Stimulated activated memory B cell treated with anti-CD40 and anti-IgM and Interleukin-4, amounts not matched to agents 10 μg/mL and 1 μg/mL and 100 μg/mL, for 72 hours (primary cell): Measurements from ENCODE around the gene CDC42EP5.
A peak's percentile ranks its signal among the peaks of the same experiment; 100 is the strongest.
"Not testable (repeated sequence)": the region's sequence is repeated elsewhere in the genome, so short reads cannot be mapped to it uniquely, and the experiment has no call there.

Source experiments
- ATAC-seq: fragments of 150-1000 bp; cut with Tn5 transposase; 2 replicates; pipeline ENCODE4 v1.10.0; 2021
- H3K27ac Mint-ChIP-seq: one replicate; pipeline ENCODE4 v1.8.0; 2022; ENCODE audit warnings: mild to moderate bottlenecking, mixed read lengths
- H3K27me3 Mint-ChIP-seq: one replicate; pipeline ENCODE4 v1.8.0; 2022; ENCODE audit warnings: mixed read lengths
- H3K36me3 Mint-ChIP-seq: one replicate; pipeline ENCODE4 v1.8.0; 2022; ENCODE audit warnings: mixed read lengths
- H3K4me1 Mint-ChIP-seq: one replicate; pipeline ENCODE4 v1.8.0; 2022; ENCODE audit warnings: mixed read lengths
- H3K4me3 Mint-ChIP-seq: one replicate; pipeline ENCODE4 v1.8.0; 2022; ENCODE audit warnings: mild to moderate bottlenecking, moderate library complexity, mixed read lengths
- H3K9me3 Mint-ChIP-seq: one replicate; pipeline ENCODE4 v1.8.0; 2022; ENCODE audit warnings: mixed read lengths

Gene CDC42EP5

GRCh38 chr19:54473892-54474372 lies 836 bp upstream of the CDC42EP5 start:
- Mint-ChIP-seq H3K36me3 (no peaks in the 10 kb centered on the region), H3K4me1 (peaks cover 11% of the 10 kb centered on the region), H3K27me3 (peaks cover 84% of the 10 kb centered on the region), H3K27ac (no peak overlapping the region), H3K9me3 (no peaks in the 10 kb centered on the region), H3K4me3 (no peak overlapping the region)
- ATAC-seq = no peak

DNA sequence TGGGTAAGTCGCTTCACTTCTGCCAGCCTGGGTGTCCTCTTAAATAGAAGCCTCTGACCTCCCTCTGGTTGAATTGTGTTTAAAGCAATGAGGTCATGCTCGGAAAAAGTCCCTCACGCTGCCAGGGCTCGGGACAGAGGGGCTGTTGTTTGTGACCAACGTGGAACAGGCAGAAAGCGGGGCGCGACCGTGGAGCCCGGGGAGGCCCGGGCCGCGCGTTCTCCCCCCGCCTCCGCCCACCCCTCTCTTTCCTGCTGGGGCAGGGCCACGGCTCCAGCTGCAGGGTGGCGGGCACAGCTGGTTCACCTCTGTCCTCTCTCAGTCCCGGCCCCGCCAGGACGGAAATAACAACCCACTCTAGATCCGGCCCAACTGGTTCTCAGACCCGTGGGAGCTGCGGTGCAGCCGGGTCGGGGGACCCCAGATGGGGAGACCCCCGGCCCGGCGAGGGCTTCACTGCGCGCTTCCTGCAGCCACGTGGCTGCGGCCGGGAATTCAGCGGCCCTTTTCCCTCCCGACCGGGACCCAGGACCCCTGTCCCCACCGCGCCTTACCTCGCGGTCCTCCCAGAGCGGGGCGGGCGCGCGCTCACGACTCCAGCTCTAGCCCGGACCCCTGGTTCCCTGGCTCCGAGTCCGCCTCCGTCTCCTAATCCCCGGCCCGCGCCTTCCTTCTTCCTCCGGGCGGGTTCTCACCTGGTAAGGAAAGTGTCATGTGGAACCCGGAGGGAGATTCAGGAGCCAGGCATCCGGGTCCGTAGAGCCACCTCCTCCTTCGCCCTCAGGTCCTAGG lies 1.9 kb downstream of the CDC42EP5 start:
- ATAC-seq = peak; percentile 41
- peaks cover 63% of the 10 kb centered on the region for H3K27me3 Mint-ChIP-seq
- H3K4me1 Mint-ChIP-seq = peaks cover 11% of the 10 kb centered on the region
- no peaks in the 10 kb centered on the region for H3K36me3 Mint-ChIP-seq
- peak overlapping the region; percentile 36 for H3K4me3 Mint-ChIP-seq
- no peak overlapping the region for H3K27ac Mint-ChIP-seq
- no peaks in the 10 kb centered on the region for H3K9me3 Mint-ChIP-seq

DNA sequence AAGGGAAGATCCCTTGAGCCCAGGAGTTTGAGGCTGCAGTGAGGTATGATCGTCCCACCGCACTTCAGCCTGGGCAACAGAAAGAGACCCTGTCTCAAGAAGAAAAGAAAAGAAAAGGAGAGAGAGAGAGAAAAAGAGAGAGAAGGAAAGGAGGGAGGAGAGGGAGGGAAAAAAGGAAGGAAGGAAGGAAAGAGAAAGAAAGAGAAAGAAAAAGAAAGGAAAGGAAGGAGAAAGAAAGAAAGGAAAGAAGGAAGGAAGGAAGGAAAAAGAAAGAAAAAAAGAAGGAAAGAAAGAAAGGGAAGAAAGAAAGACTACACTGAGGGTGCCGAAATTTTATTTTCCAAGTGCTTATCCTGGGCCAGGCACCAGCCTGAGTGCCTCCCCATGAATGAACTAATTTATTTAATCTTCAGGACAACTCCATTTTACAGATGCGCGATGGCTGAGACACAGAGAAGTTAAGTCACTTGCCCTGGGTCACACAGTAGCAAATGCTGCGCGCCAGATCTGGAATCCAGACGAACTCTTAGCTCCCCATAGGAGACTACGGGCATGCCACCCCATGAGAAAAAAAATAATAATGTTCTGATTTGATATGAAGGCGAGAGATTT lies 2.7 kb downstream of the CDC42EP5 start:
- Mint-ChIP-seq H3K27me3 (peaks cover 60% of the 10 kb centered on the region), H3K27ac (no peak overlapping the region), H3K4me3 (no peak overlapping the region), H3K36me3 (no peaks in the 10 kb centered on the region), H3K4me1 (peaks cover 16% of the 10 kb centered on the region), H3K9me3 (no peaks in the 10 kb centered on the region)
- no peak for ATAC-seq

- Mint-ChIP-seq H3K27ac (no peak overlapping the region), H3K4me1 (peaks cover 20% of the 10 kb centered on the region), H3K27me3 (peaks cover 54% of the 10 kb centered on the region), H3K4me3 (no peak overlapping the region), H3K36me3 (no peaks in the 10 kb centered on the region), H3K9me3 (no peaks in the 10 kb centered on the region)
- ATAC-seq = no peak
Observed at GRCh38 chr19:54469496-54469934, 3.6 kb downstream of the CDC42EP5 start.

DNA sequence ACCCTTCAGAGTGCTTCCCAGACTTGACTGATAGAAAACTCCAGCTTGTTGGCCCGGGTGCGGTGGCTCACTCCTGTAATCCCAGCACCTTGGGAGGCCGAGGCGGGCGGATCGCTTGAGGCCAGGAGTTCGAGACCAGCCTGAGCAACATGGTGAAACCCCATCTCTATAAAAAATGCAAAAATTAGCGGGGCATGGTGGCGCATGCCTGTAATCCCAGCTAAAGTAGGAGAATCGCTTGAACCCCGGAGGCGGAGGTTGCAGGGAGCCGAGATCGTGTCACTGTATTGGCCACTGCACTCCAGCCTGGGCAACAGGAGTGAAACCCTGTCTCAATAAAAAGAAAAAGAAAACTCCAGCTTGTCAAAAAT lies 7.0 kb downstream of the CDC42EP5 start:
- peaks cover 28% of the 10 kb centered on the region for H3K27me3 Mint-ChIP-seq
- H3K4me1 Mint-ChIP-seq = peaks cover 48% of the 10 kb centered on the region
- not testable (repeated sequence) for H3K27ac Mint-ChIP-seq, H3K9me3 Mint-ChIP-seq, ATAC-seq
- peaks cover 11% of the 10 kb centered on the region for H3K36me3 Mint-ChIP-seq
- H3K4me3 Mint-ChIP-seq = peak overlapping the region; percentile 62

DNA sequence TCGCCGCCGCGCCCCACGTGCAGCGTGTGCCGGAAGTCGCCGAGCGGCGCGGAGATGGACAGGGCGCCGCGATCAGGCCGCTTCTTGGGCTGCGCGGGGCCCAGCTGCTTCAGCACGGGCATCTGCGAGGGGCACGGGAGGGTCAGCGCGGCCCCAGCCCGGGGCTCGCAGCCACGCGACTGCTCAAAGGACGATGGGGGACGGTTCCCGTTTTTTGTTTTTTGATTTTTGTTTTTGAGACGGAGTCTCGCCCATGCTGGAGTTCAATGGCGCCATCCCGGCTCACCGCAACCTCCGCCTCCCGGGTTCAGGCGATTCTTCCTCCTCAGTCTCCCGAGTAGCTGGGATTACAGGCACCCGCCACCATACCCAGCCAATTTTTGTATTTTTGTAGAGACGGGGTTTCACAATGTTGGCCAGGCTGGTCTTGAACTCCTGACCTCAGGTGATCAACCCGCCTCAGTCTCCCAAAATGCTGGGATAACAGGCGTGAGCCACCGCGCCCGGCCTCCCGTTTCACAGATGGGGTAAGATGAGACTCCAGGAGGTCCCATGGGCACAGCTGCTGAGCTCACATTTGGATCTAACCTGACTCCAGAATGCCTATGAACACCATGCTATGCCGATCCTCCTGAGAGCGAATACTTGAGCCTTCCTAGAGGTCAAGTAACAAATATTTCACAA lies 7.5 kb downstream of the CDC42EP5 start:
- Mint-ChIP-seq H3K4me3 (peak overlapping the region; percentile 62), H3K27me3 (peaks cover 23% of the 10 kb centered on the region), H3K36me3 (peaks cover 11% of the 10 kb centered on the region), H3K9me3 (no peaks in the 10 kb centered on the region), H3K27ac (no peak overlapping the region), H3K4me1 (peaks cover 44% of the 10 kb centered on the region)
- no peak for ATAC-seq

GRCh38 chr19:54464630-54465425 lies 8.3 kb downstream of the CDC42EP5 start:
- ATAC-seq = peak; percentile 79
- peak overlapping the region; percentile 85 for H3K4me3 Mint-ChIP-seq
- peaks cover 15% of the 10 kb centered on the region for H3K27me3 Mint-ChIP-seq
- peaks cover 37% of the 10 kb centered on the region for H3K4me1 Mint-ChIP-seq
- H3K36me3 Mint-ChIP-seq = peaks cover 11% of the 10 kb centered on the region
- no peaks in the 10 kb centered on the region for H3K9me3 Mint-ChIP-seq
- peak overlapping the region; percentile 86 for H3K27ac Mint-ChIP-seq

GRCh38 chr19:54464044-54464629 lies 9.0 kb downstream of the CDC42EP5 start:
- Mint-ChIP-seq H3K4me1 (peaks cover 44% of the 10 kb centered on the region), H3K27me3 (peaks cover 8% of the 10 kb centered on the region), H3K36me3 (peaks cover 17% of the 10 kb centered on the region), H3K27ac (peak overlapping the region; percentile 86), H3K9me3 (no peaks in the 10 kb centered on the region), H3K4me3 (peak overlapping the region; percentile 85)
- ATAC-seq = peak; percentile 74

DNA sequence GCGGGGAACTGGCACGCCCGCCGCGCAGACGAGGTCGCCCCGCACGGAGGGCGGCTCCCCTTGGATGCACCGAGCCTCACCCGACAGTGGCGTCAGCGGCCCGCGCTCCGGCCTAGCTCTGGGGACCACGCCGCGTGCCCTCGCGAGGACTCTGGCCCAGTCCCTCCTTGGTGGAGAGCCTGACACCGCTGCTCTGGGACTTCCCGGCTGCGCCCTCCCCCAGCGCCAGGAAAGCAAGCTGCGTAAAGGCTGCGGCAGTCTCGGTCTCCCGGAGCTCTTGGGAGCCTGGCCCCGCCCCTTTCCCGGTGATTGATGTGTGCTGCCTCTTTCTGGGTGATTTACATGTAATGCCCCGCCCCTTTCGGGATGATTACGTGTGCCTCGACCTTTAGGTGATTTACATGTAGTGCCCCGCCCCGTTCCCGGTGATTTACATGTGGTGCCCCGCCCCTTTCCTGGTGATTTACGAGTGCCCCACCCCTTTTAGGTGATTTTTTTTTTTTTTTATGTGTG lies 9.5 kb downstream of the CDC42EP5 start, which contains the start of gene LENG9:
LENG9 (minus strand) TSS at position 248 of the 513 bp plus-strand sequence. CDS start 252 bp downstream, outside the sequence.
- peak within 1 kb of the TSS; percentile 85 for H3K4me3 Mint-ChIP-seq
- ATAC-seq = peak; percentile 77
- peaks cover 22% of the 10 kb centered on the region for H3K36me3 Mint-ChIP-seq
- H3K27ac Mint-ChIP-seq = peak within 1 kb of the TSS; percentile 86
- no peaks in the 10 kb centered on the region for H3K9me3 Mint-ChIP-seq
- peaks cover 3% of the 10 kb centered on the region for H3K27me3 Mint-ChIP-seq
- H3K4me1 Mint-ChIP-seq = peaks cover 49% of the 10 kb centered on the region

DNA sequence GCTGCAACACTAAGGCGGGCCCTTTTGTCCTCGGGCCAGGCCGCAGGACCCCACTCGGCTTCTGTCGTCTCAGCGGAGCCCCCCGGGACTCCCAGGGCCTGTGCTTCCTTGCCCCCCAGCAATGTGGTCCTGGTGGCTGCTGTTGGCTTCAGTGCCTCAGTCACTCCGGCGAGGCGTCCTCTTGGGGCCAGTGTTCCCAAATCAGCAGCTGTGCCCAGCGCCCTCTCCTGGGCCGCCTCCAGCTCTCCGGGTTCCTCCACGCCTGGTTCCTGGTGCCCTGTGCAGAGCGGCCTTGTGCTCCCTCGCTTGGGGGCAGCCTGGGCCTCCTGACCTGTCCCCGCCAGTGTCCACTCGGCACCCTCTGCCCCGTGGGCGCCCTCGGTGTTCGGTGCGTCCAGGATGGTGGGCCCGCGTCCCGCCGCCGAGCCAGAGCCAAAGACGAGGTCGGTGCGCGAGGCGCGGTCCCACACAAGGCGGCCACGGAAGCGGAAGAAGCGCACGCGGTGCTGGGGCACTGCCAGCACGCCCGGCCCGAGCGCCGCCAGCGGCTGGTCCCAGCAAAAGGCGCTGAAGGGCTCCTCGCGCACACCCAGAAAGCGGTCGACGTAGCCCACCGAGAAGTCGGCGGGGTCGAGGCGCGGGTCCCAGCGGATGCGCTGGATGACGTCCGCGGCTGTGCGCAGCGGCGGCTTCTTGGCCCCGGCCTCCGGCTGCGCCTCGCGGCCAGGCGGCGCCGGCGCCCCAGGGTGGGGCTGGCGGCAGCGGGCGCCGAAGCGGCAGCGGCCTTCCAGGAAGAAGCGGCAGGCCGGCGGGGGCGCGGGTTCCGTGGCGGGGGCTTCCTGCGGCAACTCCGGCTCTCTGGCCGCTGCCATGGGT lies 10.2 kb downstream of the CDC42EP5 start:
- Mint-ChIP-seq H3K4me1 (peaks cover 56% of the 10 kb centered on the region), H3K27ac (peak overlapping the region; percentile 86), H3K27me3 (no peaks in the 10 kb centered on the region), H3K9me3 (no peaks in the 10 kb centered on the region), H3K36me3 (peaks cover 29% of the 10 kb centered on the region), H3K4me3 (peak overlapping the region; percentile 85)
- ATAC-seq = peak; percentile 44

GRCh38 chr19:54462047-54462654 lies 10.9 kb downstream of the CDC42EP5 start:
- peaks cover 37% of the 10 kb centered on the region for H3K36me3 Mint-ChIP-seq
- H3K4me1 Mint-ChIP-seq = peaks cover 56% of the 10 kb centered on the region
- H3K27me3 Mint-ChIP-seq = no peaks in the 10 kb centered on the region
- peak overlapping the region; percentile 86 for H3K27ac Mint-ChIP-seq
- ATAC-seq = no peak
- H3K9me3 Mint-ChIP-seq = no peaks in the 10 kb centered on the region
- H3K4me3 Mint-ChIP-seq = peak overlapping the region; percentile 79

GRCh38 chr19:54461613-54462012 lies 11.5 kb downstream of the CDC42EP5 start:
- no peaks in the 10 kb centered on the region for H3K27me3 Mint-ChIP-seq
- no peak for ATAC-seq
- H3K4me3 Mint-ChIP-seq = peak overlapping the region; percentile 79
- peaks cover 38% of the 10 kb centered on the region for H3K36me3 Mint-ChIP-seq
- no peaks in the 10 kb centered on the region for H3K9me3 Mint-ChIP-seq
- peak overlapping the region; percentile 86 for H3K27ac Mint-ChIP-seq
- H3K4me1 Mint-ChIP-seq = peaks cover 56% of the 10 kb centered on the region

DNA sequence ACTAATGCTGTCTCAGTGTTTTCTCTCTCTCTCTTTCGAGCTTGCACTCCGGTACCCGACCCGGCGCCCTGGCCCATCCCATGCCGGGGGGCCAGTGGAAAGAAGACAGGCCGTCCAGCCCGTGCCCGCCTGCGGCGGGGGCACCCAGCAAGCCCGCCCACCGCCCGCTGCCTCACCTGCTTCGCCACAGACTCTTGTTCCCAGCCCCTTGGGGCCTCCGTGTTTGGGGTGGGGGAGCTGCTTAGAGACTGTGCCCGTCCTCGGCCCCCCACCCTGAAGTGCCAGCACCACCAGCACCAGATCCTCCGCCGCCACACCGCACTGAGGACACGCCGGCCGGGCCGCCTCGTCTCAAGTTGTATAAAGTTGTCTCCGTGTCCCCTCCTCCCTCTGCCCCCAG lies 11.9 kb downstream of the CDC42EP5 start:
- peaks cover 42% of the 10 kb centered on the region for H3K36me3 Mint-ChIP-seq
- H3K4me1 Mint-ChIP-seq = peaks cover 56% of the 10 kb centered on the region
- no peak for ATAC-seq
- H3K4me3 Mint-ChIP-seq = no peak overlapping the region
- peak overlapping the region; percentile 22 for H3K27ac Mint-ChIP-seq
- no peaks in the 10 kb centered on the region for H3K27me3 Mint-ChIP-seq
- H3K9me3 Mint-ChIP-seq = no peaks in the 10 kb centered on the region
